ENCODE results near the gene NAP1L4.
"Not testable (repeated sequence)": the region's sequence is repeated elsewhere in the genome, so short reads cannot be mapped to it uniquely, and the experiment has no call there.

GRCh38 chr11:2905299-2905698 is 86.8 kb downstream of the NAP1L4 start:
- TF ChIP-seq POLR2A, CTCF (IDR thresholded peaks at IDR 0.05): not testable (repeated sequence)

Measured in right lobe of liver (tissue), 4 donors.